Omental fat pad (tissue), 4 donors: ENCODE results near the gene POLA2. TPM values are rescaled to one million over a fixed set of nuclear protein-coding genes. Genes with fewer than 3 reads are reported as not detected.

Experiments used
- ATAC-seq: fragments of 150-250 bp; one replicate; pipeline ENCODE4 v1.9.1; 2016; ENCODE audit warnings: mild to moderate bottlenecking, moderate library complexity; ENCODE audit not compliant: low FRiP score
- DNase-seq: peaks from one replicate; pipeline ENCODE4 v3.0.0-alpha.2; 2019; ENCODE audit warnings: low spot score
- CTCF ChIP-seq, 3 donors: fragments of 450-650 bp; IDR thresholded peaks; one replicate each; pipeline ENCODE4 v1.5.1; 2016 to 2017; ENCODE audit warnings: antibody characterized with exemption in 3 of 3, mild to moderate bottlenecking in 3 of 3, moderate library complexity in 2 of 3
- total RNA-seq, 4 donors: library from RNA; depleted of rRNA; stranded (reverse); fragments of >200 nt; gene quantifications; one replicate each; pipeline ENCODE4 v1.1.0, GENCODE V29; 2016

Gene POLA2
- 10 to 100 TPM in 1 of 4 donors, 1 to 10 TPM in 3; 3.5 to 13.7 (median 6.9) TPM for total RNA-seq

DNA sequence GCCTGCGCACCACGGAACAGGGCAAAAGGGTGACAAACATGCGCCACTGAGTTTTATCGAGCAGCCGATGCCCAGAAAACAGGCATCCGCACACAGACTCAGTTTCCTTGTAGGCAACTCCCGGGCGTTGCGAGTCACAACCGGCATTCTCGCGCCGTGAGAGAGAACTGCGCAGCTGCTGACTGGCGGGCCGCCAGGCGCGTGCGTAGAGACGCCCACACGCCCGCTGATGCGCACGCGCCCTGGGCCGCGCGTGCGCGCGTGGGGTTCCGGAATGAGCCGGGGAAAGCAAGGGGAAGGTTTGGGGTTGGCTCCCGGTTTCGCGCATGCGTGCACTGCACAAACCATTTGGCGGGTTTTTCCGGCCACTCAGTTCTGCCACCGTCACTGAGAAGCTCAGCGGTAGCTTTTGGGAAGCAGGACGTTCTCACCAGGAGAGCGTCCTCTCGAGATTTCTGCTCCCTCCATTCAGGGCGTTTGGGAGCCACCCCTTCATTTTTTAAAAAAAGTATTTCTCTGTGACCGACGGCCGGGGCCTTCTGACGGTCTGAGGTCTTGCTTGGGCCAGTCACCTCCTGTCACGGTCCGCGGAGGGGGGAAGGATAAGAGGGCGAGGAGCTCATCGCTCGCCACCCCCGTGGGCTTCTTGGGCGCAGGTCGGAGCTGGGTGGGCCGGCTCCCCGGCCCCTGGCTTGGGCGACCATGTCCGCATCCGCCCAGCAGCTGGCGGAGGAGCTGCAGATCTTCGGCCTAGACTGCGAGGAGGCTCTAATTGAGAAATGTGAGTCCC, at the start of gene POLA2:
Gene POLA2, plus strand, starts transcription at position 372 of the 790 bp plus-strand sequence. Its CDS starts 331 bp downstream, at position 703.
- ATAC-seq (peak; percentile 95), DNase-seq (peak; percentile 78)
- no peak for TF ChIP-seq CTCF (IDR thresholded peaks at IDR 0.05)

- DNase-seq (no peak), ATAC-seq (no peak)
- TF ChIP-seq CTCF (IDR thresholded peaks at IDR 0.05) = no peak
These were observed 49.4 kb upstream of the POLA2 start for GRCh38 chr11:65212226-65212801.

DNA sequence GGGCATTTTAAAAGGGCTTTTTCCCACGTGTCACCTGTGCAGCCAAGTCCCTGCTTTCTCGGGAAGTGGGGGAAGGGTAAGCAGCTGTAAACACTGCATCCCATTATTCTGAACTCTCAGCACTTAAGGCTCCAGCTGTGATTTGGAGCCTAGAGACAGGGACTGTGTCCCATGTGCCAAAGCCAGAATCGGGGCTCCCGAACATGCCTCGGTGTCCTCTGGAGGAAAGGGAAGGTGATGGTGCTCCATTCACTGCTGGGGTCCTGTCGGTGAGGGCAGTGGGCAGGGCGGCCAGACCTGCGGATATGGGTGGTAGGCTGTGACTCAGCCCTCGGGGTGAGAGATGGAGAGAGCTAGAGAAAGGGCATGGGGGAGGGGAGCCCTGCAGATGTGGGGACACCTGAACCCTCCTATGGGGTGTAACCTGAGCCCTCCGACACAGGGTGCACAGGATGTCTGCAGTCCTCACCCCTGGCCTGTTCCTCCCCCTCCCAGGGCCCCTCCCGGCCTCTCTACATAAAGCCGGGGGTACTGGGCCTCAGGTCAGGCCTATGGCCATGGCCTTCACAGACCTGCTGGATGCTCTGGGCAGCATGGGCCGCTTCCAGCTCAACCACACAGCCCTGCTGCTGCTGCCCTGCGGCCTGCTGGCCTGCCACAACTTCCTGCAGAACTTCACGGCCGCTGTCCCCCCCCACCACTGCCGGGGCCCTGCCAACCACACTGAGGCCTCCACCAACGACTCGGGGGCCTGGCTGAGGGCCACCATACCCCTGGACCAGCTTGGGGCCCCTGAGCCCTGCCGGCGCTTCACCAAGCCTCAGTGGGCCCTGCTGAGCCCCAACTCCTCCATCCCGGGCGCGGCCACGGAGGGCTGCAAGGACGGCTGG, 48.2 kb upstream of the POLA2 start:
- DNase-seq (no peak), ATAC-seq (no peak)
- no peak for TF ChIP-seq CTCF (IDR thresholded peaks at IDR 0.05)

DNA sequence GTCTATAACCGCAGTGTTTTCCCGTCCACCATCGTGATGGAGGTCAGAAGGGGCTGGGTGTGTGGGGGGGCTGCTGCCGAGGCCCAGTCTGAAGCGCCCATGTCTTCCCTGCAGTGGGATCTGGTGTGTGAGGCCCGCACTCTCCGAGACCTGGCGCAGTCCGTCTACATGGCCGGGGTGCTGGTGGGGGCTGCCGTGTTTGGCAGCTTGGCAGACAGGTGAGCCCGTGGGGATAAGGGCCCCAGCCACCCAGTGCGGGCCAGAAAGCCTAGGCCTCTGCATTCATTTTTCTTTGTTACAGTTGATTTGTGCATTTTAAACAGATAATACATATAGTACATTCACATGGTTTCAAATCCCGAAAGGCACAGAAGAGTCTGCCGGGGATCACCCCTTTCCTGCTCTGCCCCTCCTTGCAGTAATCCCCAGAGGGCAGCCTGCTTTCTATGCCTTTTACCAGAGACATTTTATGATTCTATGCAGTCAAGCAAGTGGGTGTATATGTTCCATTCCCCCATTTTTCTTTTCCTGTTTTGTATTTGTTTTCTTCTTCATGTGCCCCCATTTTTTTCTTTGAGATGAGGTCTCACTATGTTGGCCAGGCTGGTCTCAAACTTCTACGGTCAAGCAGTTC, 47.4 kb upstream of the POLA2 start:
- DNase-seq (no peak), ATAC-seq (no peak)
- TF ChIP-seq CTCF (IDR thresholded peaks at IDR 0.05) = no peak

DNA sequence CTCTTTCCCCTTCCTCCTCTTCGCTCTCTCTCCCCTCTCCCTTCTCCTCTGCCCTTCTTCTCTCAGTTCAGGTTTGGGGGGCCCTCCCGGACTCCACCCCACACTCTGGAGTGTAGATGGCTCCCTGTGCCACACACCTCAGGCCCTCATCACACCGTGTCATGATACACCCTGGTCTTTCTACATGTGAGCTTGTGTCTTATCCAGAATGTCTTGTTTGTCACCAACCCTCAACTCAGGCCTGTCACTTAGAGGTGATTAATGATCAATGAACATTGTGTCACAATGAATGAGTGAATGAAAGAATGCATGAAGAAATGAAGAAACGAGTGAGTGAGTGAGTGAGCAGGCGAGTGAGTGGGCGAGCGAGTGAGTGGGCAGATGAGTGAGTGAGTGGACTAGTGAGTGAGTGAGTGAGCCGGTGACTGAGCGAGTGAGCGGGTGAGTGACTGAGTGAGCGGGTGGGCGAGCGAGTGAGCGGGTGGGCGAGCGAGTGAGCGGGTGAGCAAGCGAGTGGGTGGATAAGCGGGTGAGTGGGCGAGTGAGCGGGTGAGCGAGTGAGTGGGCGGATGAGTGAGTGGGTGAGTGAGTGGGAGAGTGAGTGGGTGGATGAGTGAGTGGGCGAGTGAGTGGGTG, 46.2 kb upstream of the POLA2 start:
- TF ChIP-seq CTCF (IDR thresholded peaks at IDR 0.05) = no peak
- DNase-seq = peak; percentile 42
- no peak for ATAC-seq

- no peak for TF ChIP-seq CTCF (IDR thresholded peaks at IDR 0.05)
- DNase-seq (no peak), ATAC-seq (no peak)
These were observed 44.9 kb upstream of the POLA2 start for GRCh38 chr11:65216830-65217229.
